GM06990 (cell line): Measurements from ENCODE around the gene FNIP2.
"Not testable (repeated sequence)": the region's sequence is repeated elsewhere in the genome, so short reads cannot be mapped to it uniquely, and the experiment has no call there.

Source experiments
- DNase-seq: peaks from one replicate; pipeline ENCODE4 v3.0.0-alpha.2; 2011; ENCODE audit not compliant: insufficient read length; ENCODE audit errors: extremely low read depth
- H3K27me3 ChIP-seq: replicated peaks from 2 replicates; pipeline ENCODE4 v1.6.0; 2011; ENCODE audit warnings: low read length; ENCODE audit not compliant: control insufficient read depth, insufficient read depth
- H3K36me3 ChIP-seq: 2 replicates; pipeline ENCODE4 v1.5.1; 2011; ENCODE audit warnings: low read length; ENCODE audit not compliant: control insufficient read depth, insufficient read depth
- H3K4me3 ChIP-seq: replicated peaks from 2 replicates; pipeline ENCODE4 v1.5.1; 2011; ENCODE audit warnings: low read depth, mild to moderate bottlenecking, control low read depth, low read length
- CTCF ChIP-seq: IDR thresholded peaks from 2 replicates; pipeline ENCODE4 v1.5.1; 2011; ENCODE audit warnings: low read length, control low read depth, mild to moderate bottlenecking, inconsistent platforms; ENCODE audit not compliant: insufficient read depth, poor library complexity, severe bottlenecking

Gene FNIP2

GRCh38 chr4:158827543-158827981 lies 58.7 kb downstream of the FNIP2 start:
- Histone ChIP-seq H3K27me3 (no peaks in the 10 kb centered on the region), H3K36me3 (no peaks in the 10 kb centered on the region), H3K4me3 (no peak overlapping the region)
- TF ChIP-seq CTCF: no peak
- DNase-seq: no peak

- not testable (repeated sequence) for H3K36me3 ChIP-seq, DNase-seq, H3K27me3 ChIP-seq, H3K4me3 ChIP-seq
Observed at GRCh38 chr4:158828151-158828550, 59.3 kb downstream of the FNIP2 start.

GRCh38 chr4:158829254-158829653 lies 60.4 kb downstream of the FNIP2 start:
- no peak for DNase-seq
- no peak for TF ChIP-seq CTCF
- Histone ChIP-seq H3K36me3 (no peaks in the 10 kb centered on the region), H3K27me3 (no peaks in the 10 kb centered on the region), H3K4me3 (no peak overlapping the region)

- DNase-seq: no peak
- TF ChIP-seq CTCF: no peak
- no peaks in the 10 kb centered on the region for H3K36me3 ChIP-seq
- H3K4me3 ChIP-seq: no peak overlapping the region
- H3K27me3 ChIP-seq: no peaks in the 10 kb centered on the region
Observed at GRCh38 chr4:158833602-158834001, 64.8 kb downstream of the FNIP2 start.

- no peaks in the 10 kb centered on the region for H3K27me3 ChIP-seq
- TF ChIP-seq CTCF: no peak
- no peak for DNase-seq
- H3K36me3 ChIP-seq: no peaks in the 10 kb centered on the region
- H3K4me3 ChIP-seq: no peak overlapping the region
Observed at GRCh38 chr4:158835226-158836001, 66.6 kb downstream of the FNIP2 start.

GRCh38 chr4:158836002-158836369 lies 67.2 kb downstream of the FNIP2 start:
- no peak for TF ChIP-seq CTCF
- DNase-seq: no peak
- no peaks in the 10 kb centered on the region for H3K36me3 ChIP-seq

More at GRCh38 chr4:158836002-158836369, 67.2 kb downstream of the FNIP2 start:
- H3K27me3 ChIP-seq: no peaks in the 10 kb centered on the region
- H3K4me3 ChIP-seq: no peak overlapping the region
